HG02840 (cell line): ENCODE results near the gene MAMSTR.
"Not testable (repeated sequence)": the region's sequence is repeated elsewhere in the genome, so short reads cannot be mapped to it uniquely, and the experiment has no call there.

Experiments used
- ATAC-seq: cut with Tn5 transposase; IDR thresholded peaks from one replicate; pipeline ENCODE4 v1.9.1; 2021; ENCODE audit warnings: mild to moderate bottlenecking, moderate library complexity, moderate number of reproducible peaks; ENCODE audit not compliant: unreplicated experiment, low FRiP score

MAMSTR gene

DNA sequence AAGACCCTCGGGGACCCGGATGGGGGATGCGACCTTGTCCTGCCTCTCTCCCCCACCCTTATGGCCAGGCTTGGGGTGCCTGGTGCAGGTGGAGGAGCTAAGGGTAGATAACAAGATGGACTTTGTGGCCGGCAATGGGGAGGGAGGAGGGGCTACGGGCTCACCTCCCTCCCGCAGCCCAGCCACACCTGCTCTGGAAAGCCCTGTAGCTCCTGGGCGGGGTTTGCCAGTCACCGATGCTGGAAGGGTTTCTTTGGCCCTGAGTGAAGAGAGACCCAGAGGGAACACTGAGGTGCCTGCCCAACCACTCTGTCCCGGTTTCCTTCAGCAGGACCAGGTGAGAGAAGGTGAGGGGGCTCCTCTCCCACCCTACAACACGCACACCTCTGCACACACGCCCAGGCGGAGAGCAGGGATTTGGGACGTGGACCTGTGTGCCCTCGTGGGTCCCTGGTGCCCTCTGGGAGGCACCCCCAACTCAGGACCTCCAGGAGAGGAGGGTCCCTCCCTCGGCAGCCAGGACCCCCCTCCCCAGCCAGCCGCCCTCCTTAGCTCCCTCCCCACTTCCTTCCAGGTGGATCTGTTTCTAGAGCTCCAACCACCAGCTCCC, 23.7 kb downstream of the MAMSTR start, which contains the start of gene FUT2:
Gene FUT2, plus strand, starts transcription at position 229 of the 610 bp plus-strand sequence. CDS start 6,986 bp downstream, outside the sequence.
- ATAC-seq = no peak

DNA sequence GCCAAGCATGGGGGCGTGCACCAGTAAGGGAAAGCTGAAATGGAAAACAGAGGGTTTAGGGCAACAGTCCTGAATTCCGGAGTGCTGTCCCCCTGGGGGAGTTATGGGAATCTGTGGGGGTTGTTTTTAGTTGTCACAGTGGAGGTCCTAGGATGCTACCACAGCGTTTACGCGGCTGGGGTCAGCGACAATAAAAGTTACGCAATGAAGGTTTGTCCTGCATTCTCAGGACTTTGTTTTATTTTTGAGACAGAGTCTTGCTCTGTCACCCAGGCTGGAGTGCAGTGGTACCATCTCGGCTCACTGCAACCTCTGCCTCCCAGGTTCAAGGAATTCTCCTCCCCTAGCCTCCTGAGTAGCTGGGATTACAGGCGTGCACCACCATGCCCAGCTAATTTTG, 25.9 kb downstream of the MAMSTR start:
- not testable (repeated sequence) for ATAC-seq

DNA sequence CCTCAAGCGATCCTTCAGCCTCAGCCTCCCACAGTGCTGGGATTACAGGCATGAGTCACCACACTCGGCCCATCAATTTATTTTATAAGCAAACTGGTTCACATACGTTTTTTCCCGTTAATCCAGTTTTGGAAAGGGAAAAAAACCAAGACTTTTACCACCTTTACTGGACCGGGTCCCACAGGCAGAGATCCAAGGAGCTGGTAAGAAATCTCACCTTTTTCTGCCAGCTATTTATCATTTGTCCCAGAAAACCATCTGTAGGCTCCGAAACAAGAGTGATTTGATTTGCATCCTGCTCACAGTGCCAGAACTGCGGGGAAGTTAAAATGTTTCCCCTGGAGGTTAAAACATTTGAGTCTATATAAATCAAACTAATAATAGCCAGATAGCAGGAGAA, 30.1 kb downstream of the MAMSTR start:
- no peak for ATAC-seq

DNA sequence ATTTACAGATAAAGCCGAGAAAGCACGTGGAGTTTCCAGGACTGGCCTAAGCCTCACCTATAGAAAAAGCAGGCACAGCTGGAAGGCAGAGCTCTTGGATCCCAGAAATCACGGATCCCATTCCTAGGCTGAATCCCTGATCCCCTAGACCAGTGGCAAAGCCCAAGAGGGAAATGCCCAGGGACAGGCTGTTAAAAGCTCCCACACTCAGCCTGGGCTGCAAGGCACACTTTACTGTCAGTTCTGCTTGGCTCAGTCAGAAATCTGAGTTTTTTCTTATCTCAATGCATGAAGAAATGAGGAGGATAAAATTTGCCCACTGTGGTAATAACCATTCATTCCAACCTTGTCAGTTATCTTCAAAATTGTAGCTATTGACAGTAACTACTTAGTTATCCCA, 31.7 kb downstream of the MAMSTR start:
- ATAC-seq = no peak

DNA sequence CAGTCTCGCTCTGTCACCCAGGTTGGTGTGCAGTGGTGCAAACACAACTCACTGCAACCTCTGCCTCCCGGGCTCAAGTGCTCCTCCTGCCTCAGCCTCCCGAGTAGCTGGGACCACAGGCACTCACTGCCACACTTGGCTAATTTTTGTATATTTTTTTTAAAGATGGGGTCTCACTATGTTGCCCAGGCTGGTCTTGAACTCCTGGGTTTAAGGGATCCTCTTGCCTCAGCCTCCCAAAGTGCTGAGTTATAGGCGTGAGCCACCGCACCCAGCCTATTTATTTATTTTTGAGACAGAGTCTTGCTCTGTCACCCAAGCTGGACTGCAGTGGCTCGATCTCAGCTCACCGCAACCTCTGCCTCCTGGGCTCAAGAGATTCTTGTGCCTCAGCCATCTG, 32.9 kb downstream of the MAMSTR start:
- ATAC-seq = not testable (repeated sequence)

DNA sequence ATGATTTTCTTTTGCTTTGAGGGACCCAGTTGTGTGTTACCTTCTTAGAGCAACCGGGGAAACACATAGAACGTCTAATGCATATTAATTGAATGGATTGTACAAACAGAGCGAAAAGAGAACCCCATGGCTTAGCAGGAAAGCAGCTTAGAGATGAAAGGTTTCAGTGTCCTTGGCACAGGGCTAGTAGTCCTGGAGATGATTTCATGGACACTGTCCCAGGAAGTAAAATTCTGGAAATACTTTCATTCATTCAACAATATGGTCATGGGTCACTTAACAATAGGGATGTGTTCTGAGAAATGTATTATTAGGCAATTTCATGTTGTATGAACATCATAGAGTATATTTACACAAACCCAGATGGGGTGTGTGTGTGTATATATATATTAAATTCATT, 33.4 kb downstream of the MAMSTR start:
- ATAC-seq = no peak

DNA sequence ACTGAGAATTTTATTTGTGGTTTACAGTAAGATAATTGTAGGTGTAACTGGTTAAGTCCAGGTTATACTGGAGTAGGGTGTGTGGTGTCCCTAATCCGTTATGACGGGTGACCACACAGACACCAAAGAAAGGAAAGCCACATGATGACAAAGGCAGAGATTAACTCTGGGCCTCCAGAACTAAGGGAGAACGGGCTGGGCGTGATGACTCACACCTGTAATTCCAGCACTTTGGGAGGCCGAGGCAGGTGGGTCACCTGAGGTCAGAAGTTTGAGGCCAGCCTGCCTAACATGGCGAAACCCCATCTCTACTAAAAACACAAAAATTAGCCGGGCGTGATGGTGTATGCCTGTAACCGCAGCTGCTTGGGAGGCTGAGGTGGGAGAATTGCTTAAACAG, 33.9 kb downstream of the MAMSTR start:
- no peak for ATAC-seq

DNA sequence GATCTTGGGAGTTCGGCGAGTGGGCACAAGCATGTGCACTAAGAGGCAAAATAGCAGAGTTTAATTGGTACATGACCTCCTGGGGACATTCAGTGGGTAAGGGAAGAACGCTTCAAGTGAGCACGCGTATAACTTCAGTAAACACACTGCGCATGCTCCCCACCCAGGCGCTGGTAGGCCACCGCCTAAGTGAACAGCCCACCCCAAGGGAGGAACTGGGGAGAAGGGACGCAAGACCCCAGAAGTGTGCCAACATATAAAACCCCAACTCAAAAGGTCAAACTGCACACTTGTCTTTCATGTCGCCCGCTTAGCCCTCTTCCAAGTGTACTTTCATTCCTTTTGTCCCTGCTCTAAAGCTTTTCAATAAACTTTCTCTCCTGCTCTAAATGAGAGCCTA, 36.2 kb downstream of the MAMSTR start:
- no peak for ATAC-seq

DNA sequence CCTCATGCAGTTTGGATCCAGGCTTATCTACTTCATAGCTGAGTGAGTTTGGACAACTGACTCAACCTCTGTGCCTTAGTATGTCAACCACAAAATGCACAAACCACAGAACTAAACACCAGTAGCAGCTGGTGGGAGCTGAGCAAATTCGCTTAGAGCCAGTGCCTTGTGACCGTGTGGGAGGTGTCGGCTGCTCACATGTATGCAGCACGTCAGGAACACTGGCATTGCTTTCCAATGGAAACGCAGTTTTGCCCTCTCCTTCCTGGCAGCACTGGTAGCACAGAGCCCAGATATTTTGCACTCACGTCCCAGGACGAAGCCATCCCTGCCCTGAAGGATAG, 38.4 kb downstream of the MAMSTR start:
- no peak for ATAC-seq

DNA sequence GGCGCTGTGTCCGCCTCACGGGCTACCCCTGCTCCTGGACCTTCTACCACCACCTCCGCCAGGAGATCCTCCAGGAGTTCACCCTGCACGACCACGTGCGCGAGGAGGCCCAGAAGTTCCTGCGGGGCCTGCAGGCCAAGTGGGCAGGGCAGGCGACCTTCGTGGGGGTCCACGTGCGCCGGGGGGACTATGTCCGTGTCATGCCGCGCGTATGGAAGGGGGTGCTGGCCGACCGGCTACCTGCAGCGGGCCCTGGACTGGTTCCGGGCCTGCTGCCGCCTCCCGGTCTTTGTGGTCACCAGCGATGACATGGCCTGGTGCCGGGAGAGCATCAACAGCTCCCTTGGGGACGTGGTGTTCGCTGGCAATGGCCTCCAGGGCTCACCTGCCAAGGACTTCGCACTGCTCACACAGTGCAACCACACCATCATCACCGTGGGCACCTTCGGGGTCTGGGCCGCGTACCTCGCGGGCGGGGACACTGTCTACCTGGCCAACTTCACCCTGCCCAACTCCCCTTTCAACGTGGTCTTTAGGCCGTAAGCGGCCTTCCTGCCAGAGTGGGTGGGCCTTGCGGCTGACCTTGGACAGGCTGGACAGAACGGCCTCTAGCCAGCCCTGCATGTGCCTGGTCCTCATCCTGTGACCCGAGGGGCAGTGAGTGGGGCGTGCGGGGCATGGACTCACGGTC, 38.9 kb downstream of the MAMSTR start:
- ATAC-seq = no peak

DNA sequence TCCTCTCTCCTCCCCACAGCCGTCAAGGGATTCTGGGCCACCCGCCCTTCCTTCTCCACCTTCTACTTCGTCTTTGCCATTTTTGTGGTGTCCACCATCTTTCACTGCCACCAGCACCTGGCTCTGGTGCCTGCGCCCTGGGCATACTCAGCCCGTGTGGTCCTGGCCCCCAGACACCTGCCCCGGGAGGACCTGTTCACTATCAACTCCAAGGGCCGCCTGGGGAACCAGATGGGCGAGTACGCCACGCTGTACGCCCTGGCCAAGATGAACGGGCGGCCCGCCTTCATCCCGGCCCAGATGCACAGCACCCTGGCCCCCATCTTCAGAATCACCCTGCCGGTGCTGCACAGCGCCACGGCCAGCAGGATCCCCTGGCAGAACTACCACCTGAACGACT, 39.5 kb downstream of the MAMSTR start:
- ATAC-seq = not testable (repeated sequence)

DNA sequence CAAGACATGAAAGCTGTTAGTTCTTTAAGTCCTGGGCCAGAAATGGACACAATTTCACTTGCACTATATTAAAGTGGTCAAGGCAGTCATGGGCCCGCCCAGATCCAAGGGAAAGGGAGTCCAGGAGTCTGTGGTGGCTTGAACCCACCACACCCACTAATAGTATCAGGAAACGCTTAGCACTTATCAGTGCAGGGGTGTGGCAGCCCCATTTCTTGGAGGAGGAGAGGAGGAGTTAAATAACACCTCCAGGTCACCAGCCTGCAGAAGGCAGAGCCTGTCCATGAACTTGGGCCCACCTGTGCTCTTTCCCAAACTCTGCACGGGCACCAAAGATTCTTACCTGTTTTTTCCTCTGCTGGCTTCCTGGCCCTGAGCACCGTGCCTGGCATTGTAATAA, 41.3 kb downstream of the MAMSTR start:
- ATAC-seq = no peak

DNA sequence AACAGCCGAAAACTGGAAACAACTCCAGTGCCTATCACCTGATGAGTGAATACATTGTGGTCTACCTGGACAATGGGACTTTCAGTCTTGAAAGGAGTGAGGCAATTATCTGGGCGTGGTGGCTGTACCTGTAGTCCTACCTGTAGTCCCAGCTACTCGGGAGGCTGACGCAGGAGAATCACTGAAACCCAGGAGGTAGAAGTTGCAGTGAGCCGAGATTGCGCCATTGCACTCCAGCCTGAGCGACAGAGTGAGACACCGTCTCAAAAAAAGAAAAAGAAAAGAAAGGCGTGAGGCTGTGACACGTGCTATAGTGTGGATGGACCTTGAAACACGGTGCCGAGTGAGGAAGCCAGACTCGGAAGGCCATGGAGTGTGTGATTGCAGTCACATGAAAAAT, 42.6 kb downstream of the MAMSTR start:
- no peak for ATAC-seq

DNA sequence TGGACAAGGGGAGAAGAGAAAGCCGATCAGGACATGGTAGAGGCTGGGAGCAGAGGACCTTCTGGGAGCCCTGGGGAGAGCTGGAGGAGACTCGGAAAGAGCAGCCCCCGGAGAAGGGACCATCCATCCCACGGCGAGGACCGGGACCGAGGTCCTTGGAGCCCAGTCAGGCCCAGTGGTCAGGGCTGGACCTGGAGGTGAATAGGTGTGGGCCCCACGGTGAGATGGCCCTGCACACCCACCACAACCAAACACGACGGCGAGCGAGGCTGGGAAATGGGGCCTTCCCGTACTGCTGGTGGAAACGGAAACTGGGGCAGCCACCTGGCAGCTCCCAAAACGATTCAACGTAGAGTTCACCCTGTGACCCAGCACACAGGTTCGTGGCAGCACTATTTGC, 43.0 kb downstream of the MAMSTR start:
- ATAC-seq = no peak

DNA sequence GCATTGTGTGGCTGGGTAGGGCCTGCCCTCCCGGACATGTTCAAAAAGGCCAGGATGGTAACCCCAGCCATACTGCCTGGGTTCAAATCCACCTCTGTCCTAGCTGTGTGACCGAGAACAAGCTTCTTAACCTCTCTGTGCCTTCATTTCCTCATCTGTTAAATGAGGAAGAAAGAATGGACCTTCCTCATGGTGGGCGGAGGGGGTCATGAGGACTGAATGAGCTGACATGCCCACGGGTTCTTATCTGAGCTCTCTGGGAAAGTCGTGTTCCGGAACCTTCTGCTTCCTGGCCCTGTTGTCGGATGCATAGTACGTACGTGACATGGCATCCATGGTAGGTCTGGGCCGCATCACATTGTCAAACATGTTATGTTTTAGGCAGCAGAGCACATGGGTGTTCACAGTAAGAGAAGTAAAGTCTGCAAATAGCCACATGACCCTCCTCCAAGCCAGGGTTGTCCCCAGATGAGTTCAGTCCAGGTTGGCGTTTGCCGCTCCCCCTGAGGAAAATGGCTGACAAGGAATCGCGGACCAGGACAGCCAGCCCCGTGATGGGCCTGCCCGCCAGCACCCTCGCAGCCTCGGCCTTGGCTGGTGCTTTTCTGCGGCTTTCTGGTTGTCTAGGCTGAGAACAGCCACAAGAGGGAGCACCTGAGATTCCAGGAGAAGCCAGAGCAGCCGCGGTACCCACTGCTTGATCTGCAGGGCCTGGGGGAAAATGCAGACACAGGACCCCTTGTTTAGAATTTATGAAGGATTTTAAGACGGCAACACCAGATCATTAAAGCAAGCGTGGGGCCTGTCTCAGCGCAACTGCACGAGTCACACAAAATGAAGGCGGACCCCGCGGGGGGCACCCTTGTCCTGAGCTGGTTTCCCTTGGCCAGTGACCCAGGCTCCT, 44.4 kb downstream of the MAMSTR start:
- ATAC-seq = no peak

DNA sequence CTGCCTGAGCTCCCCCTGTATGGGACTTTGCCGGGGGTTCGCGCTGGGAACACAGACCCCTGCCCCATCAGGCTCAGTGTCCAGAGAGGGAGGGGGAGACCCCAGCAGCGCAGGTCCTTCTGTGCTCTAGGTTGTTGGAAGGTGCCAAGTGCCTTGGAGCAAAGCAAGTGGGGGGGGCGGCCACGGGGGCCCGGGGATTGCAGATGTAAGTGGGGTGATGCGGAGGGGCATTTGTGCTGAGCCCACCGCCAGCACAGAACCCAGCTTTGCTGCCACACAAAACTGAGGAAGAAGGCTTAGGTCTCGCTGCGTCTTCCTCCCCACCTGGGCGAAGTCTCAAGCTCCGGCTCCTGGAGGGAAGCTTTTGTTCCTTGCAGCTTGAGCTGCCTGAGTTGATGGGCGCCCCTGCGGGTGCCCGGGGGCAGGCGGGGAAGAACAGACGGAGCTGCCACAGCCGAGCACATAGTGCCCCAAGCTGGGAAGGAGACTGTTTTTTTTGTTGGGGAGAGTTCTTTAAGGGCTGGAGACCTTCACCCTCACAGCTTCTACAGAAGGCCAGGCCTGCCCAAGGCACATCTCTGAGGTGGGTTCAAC, 45.2 kb downstream of the MAMSTR start:
- no peak for ATAC-seq

DNA sequence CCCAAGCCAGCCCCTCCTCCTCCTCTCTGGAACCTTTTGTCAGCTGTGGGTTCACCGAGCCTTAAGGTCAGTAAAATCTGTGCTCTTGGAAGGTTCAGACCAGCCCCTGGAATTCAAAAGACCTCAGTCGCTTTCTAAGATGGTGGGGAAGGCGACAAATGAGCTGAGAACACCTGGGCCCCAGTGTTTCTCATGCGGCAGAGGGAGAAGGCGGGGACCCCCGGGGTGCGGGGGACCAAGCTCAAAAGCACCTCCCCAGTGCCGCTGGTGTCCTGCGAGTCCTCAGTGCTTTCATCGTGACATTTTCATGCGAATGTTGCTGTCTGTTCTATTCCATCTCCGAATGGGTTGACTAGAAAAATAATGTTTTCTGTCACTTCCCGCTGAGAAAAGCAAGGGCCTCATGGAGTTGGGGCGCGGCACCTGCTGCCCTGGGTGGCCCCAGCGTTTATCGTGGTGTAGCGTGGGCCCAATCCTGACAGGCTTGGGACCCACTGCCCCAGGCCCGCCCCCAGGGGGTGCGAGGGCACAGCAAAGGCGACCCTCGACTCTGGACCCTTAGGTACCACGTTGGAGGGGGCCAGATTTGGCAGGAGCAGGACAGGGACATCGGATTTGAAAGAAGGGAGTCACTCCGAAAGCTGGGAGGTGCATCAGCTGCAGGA, 46.0 kb downstream of the MAMSTR start:
- no peak for ATAC-seq

DNA sequence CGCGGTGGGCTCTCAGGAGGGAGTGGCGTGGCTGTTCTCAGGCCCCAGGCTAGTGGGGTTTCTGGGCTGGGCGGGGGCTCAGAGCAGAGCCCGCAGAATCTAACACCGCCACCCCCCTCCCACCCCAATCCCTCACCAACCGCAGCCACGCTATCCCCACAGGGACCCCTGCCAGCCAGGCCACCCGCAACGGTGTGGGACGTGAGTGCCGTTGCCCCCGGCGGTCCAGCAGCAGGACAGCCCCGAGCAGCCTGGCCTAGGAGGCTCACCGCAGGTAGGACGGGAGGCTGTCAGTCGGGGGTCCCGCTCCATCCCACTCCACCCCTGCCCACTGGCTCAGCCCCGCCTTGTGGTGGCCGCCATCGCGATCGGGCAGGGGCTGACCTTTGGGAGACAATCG, 46.5 kb downstream of the MAMSTR start, which contains the start of gene NTN5:
Gene NTN5, minus strand, starts transcription at position 24 of the 400 bp plus-strand sequence. CDS start 2,031 bp downstream, outside the sequence.
- ATAC-seq = no peak

DNA sequence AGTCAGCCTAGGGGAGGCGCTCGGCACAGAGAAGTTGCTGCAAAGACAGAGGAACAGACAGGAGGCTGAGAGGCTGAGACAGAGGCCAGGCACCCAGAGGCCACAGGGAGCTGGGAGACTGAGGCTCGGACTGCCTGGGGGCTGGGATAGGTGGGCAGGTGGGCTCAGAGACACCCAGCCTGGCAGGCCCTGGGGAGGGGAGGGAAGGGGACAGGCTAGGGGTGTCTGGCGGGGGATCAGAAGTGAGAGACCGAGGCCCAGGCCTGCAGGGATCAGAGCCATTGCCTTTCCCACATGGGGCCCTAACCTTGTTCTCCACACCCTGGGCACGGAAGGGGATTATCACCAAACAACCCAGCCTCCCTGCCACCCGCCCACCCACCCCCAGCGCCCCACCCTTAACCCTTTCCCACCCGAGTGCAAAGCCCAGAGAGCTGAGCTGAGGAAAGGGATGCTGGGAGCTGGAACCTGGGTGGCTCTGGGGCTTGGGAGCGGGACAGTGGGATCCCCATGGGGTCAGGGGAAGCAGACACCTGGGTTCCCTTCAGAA, 48.0 kb downstream of the MAMSTR start:
- no peak for ATAC-seq
